Left forelimb (tissue), 1 donor: ENCODE data around the gene BST1.
"Not testable (repeated sequence)": the region's sequence is repeated elsewhere in the genome, so short reads cannot be mapped to it uniquely, and the experiment has no call there.

Source experiments
- DNase-seq: peaks from one replicate; pipeline ENCODE4 v3.0.0-alpha.2; 2018; ENCODE audit warnings: low spot score

Gene BST1

DNA sequence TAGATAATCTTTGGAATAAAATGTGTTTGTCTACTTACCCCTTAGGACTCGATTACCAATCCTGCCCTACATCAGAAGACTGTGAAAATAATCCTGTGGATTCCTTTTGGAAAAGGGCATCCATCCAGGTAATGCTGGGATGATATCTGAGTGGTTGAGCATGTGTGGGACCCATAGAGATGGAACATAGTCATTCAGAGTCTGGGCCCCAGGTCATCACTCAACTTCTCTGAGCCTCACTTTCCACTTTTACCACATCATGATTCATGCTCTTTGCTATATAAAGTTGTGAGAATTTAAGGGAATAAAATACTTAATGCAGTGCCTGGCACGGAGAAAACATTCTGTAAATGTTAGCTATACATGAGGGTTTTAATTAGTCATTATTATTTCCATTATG, 8.9 kb downstream of the BST1 start:
- DNase-seq = no peak

DNA sequence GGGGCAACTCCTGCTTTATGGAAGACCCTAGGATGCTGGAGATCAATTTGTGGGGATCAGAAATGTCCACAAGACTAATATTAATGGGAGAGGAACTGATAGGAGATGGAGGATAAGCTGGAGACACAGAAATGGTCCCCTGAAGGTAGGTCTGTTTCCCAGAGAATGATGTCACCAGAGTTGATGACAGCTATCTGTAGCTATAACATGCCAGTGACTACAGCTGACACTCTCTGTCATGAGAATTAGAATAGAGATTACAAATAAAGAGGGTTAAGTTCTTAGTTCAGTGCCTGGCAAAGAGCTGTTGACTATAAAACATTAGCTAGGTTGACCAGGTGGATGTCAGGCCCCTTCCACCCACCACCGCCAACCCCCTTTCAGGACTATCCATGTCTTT, 9.3 kb downstream of the BST1 start:
- no peak for DNase-seq

DNA sequence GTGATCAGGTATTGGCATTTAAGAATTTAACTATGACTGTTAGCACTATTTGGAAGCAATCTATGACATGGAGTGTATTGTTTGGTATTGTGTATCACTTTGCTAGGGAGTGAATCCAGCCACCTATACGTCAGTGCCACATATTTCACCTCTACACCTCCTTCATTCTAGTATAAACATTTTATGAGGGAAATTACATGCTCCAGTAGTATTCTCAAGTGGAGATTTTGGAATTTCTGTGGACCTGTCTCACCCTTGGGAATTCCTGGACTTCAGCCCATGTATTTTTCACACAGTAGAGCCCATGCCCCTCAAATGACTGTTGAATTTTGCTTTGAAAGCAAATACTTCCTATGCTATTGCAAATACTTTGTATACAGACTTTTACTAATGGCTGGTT, 11.3 kb downstream of the BST1 start:
- DNase-seq = no peak

DNA sequence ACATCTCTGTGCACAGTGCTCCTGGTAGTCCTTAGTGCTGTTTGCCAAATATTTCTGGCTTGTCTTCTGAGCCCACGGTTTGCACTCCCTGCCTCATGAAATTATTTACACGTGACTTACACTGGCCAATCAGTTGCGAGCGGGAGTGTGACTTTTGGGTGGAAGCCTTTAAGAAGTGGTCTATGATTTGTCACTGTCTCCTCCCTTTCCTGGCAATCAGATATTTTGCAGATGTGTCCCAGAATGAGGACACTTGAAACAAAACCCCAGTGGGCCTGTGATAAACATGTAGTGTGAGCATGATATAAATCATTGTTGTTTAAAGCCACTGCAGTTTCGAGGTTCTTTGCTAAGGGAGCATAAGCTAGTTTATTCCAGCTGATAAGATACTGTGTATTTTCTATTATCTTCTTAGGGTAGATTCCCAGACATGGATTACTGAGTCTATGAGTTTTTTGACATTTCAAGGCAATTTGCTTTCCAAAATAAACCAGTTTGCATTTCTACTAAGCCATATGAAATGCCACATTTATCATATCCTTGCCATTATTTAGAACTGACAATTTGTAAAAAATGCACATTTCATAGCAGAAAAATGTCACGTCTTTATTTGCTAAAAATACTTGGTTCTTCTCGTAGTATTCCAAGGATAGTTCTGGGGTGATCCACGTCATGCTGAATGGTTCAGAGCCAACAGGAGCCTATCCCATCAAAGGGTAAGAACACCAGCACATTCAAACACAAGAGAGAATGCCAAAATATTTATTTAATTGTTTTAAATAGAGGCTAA, 12.0 kb downstream of the BST1 start:
- DNase-seq = no peak

DNA sequence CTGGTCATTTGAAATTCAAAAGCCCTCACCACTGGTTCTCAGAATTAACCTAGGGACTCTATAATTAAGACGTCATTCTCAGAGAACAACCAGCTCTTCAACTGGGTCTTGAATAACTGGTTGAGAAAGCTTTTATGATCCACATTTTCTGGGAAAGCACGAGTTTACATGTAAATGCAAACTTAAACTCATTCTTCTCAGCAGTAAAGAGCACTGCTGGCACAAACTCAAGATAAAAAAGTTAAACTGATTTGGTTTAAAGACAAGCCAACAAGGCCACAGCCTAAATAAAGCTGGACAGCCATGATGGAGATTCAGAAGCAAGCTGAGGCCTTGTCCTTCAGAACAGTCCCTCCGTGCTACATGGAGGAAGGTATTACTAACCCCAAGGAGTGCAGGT, 13.2 kb downstream of the BST1 start:
- DNase-seq = no peak

DNA sequence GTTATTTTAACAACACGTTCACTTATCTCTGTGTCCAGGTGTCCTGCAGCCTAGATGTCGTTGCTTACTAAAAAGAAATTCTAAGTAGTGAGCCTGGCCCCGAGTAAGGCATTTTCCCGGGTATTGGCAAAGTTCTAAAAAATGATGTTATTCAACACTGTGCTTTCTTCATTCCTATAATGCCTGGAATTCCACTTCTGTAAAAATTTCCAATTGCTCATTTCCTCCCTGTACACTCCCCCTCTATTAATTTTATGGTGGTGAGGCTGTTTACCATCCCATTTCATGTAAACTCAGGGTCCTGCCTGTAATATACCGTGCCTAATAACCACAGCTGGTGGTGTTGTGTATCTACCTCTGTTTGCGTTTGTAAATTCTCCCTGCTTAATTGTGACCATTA, 14.2 kb downstream of the BST1 start:
- no peak for DNase-seq

DNA sequence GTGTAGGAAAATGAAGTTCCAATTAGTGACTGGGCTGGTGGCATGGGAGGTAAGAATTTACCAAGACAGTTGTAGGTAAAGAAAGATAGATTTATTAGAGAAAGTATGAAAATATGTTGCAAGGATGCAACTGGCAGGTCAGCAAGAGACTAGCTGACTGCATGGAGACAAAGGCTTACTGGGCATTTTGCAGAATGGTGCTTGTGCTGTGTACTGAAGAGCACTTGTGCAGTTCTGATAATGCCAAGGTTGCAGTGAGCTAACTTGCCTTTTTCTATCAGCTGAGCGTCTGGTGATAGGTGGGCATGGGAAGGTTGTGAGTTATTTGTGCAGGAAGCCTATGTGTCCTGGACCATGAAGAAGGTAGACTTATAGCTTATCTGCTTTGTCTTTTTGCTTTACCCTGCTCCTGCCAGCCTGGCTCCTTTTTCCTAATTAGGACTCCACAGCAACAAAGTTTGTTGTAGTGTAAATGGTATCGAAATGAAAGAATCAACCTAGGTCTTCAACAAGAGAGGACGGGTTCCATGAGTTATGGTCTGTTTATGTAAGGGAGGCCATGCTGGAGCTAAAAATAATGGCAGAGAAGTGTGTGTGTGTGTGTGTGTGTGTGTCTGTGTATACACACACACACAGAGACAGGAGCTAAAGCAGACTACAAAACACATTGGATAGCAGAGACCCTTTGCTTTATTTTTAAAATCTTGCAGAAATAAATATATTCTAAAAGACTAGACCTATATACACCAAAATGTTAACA, 15.0 kb downstream of the BST1 start:
- DNase-seq = no peak

DNA sequence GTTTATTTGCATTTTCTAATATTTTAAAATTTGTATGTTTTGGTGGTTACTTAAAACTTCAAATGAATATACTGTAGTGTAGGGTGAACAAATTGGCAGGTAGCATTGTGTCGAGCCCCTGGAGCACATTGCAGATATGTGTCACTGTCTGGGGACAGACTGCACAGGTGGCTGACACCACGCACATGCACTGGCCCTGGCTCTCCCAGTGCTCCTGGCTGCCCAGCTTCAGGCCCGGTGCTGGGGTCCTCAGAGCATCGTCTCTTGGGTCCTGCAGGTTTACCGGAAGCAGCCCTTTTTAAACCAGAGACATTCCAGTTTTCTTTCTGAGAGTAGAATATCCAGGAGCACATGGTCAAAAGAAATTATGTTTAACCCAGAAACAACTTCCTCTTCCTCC, 15.6 kb downstream of the BST1 start:
- no peak for DNase-seq

DNA sequence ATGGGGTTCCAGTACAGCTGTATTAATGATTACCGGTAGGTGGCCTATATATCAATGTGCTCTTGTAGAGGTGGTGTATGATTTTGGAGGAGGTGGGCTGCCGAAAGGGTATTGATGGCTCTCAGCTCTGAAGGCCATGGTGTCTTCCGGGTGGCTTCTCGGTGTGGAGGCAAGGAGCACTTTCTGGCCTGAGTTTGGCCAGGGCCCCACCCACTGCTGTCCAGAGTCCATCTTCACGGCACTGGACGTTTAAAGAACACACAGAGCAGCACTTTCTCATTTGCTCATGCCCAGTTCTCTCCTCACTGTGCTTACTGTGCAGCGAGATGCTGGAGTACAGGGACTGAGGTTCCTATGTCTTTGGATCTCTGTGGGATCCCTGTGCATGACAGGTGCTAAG, 16.1 kb downstream of the BST1 start:
- no peak for DNase-seq

DNA sequence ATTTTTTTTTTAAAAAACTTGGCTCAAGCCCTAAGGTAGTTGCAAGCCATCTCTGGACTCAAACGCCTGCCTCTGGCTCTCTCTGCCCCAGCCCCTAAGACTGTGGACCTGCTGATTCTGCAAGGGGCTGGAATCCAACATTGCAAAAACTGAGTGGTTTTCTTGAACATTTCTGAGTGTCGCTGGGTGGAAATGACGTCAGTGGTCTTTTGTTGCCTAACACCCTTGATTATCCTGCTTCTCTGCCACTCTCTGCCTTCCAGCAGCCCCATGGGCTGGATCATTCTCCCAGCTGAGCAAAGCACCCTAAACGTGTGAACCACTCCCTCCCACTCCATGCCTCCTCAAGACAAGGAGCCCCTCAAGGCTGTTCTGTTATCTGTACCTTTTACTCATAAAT, 16.6 kb downstream of the BST1 start:
- DNase-seq = no peak

DNA sequence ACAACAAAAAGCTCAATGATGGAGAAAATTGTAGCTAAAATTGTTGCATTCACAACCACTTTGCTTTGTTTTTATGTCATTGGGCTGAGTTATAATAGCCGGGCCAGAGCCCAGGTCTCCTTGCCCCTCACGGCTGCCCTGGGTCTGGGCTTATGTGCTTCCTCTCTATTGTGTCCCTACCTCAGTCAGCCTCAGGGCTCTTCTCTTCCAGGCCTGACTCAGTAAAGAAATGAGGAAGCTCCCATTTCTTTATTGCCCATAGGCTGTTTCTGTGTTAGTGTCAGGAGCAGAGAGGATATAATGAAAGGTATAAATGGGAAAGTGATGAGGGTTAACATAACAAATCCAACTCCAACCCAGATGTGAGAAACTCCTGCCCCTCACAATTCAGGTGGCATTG, 18.0 kb downstream of the BST1 start:
- DNase-seq = no peak

DNA sequence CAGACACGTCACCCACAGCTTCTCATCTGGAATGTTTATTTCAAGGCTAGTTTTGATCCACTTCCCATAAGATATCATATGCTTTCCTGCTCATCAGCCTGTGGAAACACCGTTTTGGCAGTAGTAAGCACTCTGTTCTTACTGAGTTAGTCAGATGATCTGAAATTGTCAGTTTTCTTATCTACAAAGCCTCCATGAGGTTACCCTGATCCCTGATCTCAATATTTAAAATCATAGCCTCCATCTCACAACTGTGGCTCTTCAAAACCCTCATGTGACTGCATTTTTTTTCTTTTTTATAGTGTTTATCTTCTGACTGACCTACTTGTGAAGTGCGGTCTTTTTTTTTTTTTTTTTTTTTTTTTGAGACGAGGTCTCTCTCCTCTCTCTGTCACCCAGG, 22.7 kb downstream of the BST1 start:
- DNase-seq = no peak

DNA sequence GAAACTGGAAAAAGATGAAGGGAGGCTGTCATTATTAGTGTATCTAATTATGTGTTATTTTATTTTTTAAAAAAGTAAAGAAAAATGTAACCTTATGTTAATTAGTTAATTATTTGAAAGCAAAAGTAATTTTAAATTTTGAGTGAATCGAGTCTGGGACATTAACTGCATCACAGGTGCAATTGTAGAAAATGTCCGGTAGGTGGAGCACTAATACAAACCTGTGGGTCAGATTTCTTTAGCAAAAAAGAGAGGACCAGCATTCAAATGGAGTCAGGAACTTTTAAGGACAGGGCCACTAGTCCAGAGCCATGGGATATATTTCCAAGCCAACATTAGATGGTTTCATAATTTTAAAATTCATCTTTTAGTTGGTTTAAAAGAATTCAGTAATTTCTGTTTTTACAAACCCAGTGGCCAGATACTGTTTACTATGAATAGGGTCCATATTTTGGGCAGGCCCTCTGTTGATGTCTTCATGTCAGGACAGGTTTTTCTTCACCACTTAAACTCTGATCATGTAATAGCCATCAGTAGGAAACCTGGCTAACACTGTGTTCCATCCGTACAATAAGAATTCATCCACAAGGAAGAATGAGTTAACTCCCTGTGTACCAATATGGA, 27.2 kb downstream of the BST1 start:
- DNase-seq = no peak

DNA sequence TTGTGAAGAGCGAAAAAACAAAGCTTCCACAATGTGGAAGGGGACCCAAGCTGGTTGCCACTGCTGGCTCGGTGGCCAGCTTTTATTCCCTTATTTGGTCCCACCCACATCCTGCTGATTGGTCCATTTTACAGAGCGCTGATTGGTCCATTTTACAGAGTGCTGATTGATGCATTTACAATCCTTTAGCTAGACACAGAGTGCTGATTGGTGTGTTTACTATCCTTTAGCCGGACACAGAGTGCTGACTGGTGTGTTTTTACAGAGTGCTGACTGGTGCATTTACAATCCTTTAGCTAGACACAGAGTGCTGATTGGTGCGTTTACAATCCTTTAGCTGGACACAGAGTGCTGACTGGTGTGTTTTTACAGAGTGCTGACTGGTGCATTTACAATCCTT, 30.2 kb downstream of the BST1 start:
- not testable (repeated sequence) for DNase-seq

DNA sequence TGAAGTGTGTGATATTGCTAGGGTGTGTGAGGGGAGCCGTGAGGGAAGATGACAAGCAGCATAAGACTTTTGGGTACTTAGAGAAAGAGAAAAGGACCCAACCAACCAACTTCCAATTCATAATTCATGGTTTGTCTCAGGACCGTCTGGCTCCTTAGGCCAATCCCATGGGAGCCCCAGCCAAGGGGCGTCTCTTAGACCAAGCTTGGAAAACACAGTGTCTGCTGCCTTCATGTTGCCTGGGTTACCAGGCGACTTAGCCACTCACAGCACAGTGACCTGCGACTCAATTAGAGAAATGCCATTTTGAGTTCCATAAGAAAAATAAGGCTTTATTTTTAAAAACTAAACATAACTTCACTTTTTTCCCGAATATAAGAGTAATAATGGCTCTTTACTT, 32.7 kb downstream of the BST1 start:
- DNase-seq = no peak

DNA sequence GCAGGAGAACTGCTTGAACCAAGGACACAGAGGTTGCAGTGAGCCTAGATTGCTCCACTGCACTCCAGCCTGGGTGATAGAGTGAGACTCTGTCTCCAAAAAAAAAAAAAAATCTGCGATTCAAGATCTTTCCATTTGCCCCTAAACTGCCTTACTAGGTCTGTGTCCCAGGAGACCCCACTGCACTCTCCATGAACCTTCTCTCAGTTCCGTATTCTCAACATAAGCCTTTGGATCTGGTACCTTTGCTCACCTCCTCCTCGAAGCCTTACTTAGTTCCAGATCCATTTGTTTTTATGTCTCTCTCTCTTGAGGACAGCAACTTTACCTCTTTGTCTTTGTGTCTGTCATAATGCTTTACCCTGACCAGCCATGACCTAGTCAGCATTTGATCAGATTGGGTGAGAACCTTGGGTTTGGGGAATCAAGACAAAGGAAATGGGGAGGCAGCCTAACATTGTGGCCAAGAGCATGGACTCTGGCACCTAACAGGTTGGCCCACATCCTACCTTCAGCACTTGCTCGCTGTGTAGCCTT, 33.7 kb downstream of the BST1 start:
- no peak for DNase-seq

DNA sequence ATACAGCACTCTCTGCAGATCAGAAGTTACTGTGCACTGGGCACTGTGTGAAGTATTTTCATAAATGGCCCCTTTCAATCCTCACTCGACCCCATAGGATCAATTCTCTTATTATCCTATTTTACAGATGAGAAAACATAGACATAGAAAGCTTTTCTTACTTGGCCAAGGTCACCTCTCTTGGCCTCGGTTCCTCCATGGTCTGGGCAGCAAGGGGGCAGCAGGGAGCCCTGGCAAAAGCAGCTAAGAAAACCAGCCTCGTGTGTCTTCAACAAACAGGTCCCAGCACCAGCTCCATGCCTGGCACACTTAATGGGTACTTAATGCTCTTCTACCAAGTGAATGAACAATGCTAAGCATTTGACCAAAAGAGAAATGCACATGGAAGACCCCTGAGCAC, 34.4 kb downstream of the BST1 start:
- no peak for DNase-seq

DNA sequence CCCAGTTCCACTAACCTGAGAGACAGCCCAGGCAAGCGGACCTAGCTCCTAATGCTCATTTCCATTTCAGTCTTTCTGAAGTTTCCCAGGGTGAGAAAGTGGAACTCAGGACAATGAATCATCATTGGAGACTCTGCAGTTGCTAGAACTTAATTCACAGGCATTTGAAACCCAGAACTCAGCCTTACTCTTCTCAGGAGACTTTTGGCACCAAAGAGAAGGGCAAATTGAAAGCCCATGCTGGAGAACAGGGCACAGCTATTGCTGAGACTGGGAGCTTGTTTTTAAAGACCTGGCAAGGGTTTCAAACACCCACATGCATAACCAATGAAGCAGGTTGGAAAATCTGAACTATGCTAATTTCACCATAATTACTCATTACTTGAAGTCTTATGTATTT, 36.0 kb downstream of the BST1 start:
- no peak for DNase-seq

DNA sequence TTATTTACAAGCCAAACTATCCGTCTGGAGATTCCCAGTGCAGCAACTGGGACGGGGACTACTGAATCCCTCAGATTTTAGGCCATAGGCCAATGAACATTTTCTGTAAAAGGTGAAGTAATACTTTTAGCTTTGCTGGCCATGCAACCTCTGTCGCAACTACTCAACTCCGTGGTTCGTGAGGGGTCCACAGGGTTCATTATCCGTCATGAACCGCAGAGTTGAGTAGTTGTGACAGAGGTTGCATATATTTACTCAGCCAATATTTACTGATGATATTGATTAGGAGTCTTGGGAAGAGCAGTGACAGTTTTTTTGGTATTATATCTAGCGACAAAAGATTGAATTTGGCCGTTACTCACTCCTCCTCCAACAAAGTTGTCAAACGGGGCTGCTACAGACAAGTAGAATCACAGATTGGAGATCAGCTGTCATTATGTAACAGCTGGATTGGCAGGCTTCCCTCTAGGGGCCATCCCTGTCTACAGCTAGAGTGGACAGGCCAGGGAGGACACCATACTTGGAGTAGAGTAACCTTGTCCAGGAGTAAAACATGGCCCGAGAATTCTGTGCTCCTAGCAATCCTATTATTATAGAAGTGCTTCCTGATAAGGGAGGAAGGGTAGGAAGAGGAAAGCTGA, 38.0 kb downstream of the BST1 start:
- no peak for DNase-seq

DNA sequence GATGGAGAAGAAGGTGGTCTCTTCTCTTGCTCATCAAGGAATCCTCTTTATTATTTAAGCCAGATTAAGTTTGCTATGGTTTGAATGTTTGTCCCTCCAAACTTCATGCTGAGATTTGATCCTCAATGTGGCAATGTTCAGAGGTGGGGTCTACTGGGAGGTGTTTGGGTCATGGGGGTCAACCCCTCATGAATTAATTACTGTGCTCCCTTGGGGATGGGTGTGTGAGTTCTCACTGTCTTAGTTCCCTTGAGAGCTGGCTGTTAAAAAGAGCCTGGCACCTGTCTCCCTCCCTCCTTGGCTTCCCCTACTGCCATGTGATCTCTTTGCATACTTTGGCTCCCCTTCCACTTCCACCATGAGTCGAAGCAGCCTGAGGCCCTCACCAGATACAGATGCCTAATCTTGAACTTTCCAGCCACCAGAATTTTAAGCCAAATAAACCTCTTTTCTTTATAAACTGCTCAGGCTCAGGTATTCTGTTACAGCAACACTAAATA, 39.3 kb downstream of the BST1 start:
- no peak for DNase-seq

DNA sequence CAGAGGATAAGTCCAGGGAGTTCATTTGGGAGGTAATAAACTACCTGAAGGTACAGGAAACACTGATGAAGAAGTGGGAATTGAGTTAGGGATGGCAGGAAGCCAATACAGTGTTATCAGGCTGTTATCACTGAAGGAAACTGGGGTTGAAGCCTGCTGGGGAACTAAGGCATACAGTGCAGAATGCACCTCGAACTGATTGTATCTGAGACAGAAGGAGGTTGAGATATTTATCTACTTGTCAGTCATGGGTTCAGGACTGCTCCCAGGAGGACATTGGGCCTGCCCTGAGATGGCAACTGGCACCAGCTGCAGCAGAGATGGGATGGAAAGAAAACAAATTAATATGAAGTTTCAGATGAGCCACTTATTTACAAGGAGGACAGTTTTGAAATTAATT, 39.8 kb downstream of the BST1 start:
- no peak for DNase-seq

DNA sequence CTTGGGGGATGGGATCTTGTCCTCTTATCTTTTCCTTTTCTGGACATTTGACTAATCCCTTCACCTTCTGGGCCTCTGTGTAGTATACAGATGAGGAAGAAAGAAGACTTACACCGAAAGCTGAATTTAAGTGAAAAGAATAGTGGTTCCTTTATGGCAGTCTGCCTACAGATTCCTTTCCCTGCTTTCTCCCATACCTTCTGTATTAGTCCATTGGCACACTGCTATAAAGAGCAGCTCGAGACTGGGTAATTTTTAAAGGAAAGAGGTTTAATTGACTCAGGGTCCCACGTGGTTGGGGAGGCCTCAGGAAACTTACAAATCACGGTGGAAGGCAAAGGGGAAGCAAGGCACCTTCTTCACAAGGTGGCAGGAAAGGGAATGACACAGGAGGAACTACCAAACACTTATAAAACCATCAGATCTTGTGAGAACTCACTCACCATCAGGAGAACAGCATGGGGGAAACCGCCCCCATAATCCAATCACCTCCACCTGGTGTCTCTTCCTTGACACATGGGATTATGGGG, 41.2 kb downstream of the BST1 start:
- DNase-seq = no peak
